WTC11 (cell line): Measurements from ENCODE around the gene PREB. TPM values are rescaled to one million over a fixed set of nuclear protein-coding genes. Genes with fewer than 3 reads are reported as not detected.

Experiments used
- CREB1 ChIP-seq: sonication (generic); formaldehyde crosslinking; IDR thresholded peaks from 2 replicates; pipeline ENCODE4 v1.8.0; 2023; ENCODE audit warnings: mild to moderate bottlenecking, missing genetic modification reagents
- ELF4 ChIP-seq: sonication (generic); formaldehyde crosslinking; IDR thresholded peaks from 2 replicates; pipeline ENCODE4 v1.8.1; 2022; ENCODE audit warnings: low read depth, mild to moderate bottlenecking, moderate library complexity, missing genetic modification reagents
- EMX1 ChIP-seq: fragments of 250-450 bp; sonication (Bioruptor Pico); IDR thresholded peaks from 2 replicates; pipeline ENCODE4 v1.8.0; 2021; ENCODE audit warnings: mild to moderate bottlenecking
- FOXJ3 ChIP-seq: sonication (generic); formaldehyde crosslinking; IDR thresholded peaks from 2 replicates; pipeline ENCODE4 v1.9.0; 2021; ENCODE audit warnings: missing genetic modification reagents, mild to moderate bottlenecking, borderline replicate concordance
- GRHL2 ChIP-seq: fragments of 250-450 bp; sonication (Bioruptor Pico); IDR thresholded peaks from 2 replicates; pipeline ENCODE4 v1.8.0; 2022; ENCODE audit warnings: mild to moderate bottlenecking, moderate library complexity; ENCODE audit not compliant: insufficient replicate concordance, severe bottlenecking
- GTF2I ChIP-seq: fragments of 250-450 bp; sonication (Bioruptor Pico); conservative IDR thresholded peaks from 2 replicates; pipeline ENCODE4 v1.4.0; 2021; ENCODE audit warnings: mild to moderate bottlenecking
- HMGA2 ChIP-seq: fragments of 250-450 bp; sonication (Bioruptor Pico); IDR thresholded peaks from 2 replicates; pipeline ENCODE4 v1.4.0; 2021; ENCODE audit warnings: mild to moderate bottlenecking, moderate library complexity
- MYBL2 ChIP-seq: sonication (generic); formaldehyde crosslinking; IDR thresholded peaks from 2 replicates; pipeline ENCODE4 v1.8.1; 2023; ENCODE audit warnings: mild to moderate bottlenecking, moderate library complexity, missing genetic modification reagents
- NFATC4 ChIP-seq: fragments of 250-450 bp; sonication (Bioruptor Pico); IDR thresholded peaks from 2 replicates; pipeline ENCODE4 v1.9.0; 2021; ENCODE audit warnings: mild to moderate bottlenecking
- RORB ChIP-seq: fragments of 250-450 bp; sonication (Bioruptor Pico); IDR thresholded peaks from 2 replicates; pipeline ENCODE4 v1.9.0; 2021; ENCODE audit warnings: mild to moderate bottlenecking
- SP1 ChIP-seq: sonication (generic); formaldehyde crosslinking; conservative IDR thresholded peaks from 2 replicates; pipeline ENCODE4 v1.8.1; 2022; ENCODE audit warnings: missing genetic modification reagents
- ZBTB21 ChIP-seq: sonication (generic); formaldehyde crosslinking; IDR thresholded peaks from 2 replicates; pipeline ENCODE4 v1.8.1; 2023; ENCODE audit warnings: mild to moderate bottlenecking, missing genetic modification reagents, borderline replicate concordance
- ZNF317 ChIP-seq: sonication (generic); formaldehyde crosslinking; IDR thresholded peaks from 2 replicates; pipeline ENCODE4 v1.8.1; 2023; ENCODE audit warnings: low read depth, mild to moderate bottlenecking, moderate library complexity, missing genetic modification reagents, borderline replicate concordance
- ZNF423 ChIP-seq: fragments of 250-450 bp; sonication (Bioruptor Pico); IDR thresholded peaks from 2 replicates; pipeline ENCODE4 v2.1.2; 2022; ENCODE audit warnings: mild to moderate bottlenecking, moderate library complexity
- ZNF671 ChIP-seq: fragments of 250-450 bp; sonication (Bioruptor Pico); IDR thresholded peaks from 2 replicates; pipeline ENCODE4 v1.8.0; 2021; ENCODE audit warnings: mild to moderate bottlenecking
- total RNA-seq: library from RNA; stranded (reverse); gene quantifications from 3 replicates; pipeline ENCODE4 v1.2.3, GENCODE V29; 2021
- TF ChIP-seq, protein P1 (sequence below): sonication (generic); formaldehyde crosslinking; IDR thresholded peaks from 2 replicates; pipeline ENCODE4 v1.8.1; 2022; ENCODE audit warnings: low read depth, missing genetic modification reagents, borderline replicate concordance
- TF ChIP-seq, protein P2 (sequence below): fragments of 200-600 bp; IDR thresholded peaks from 2 replicates; pipeline ENCODE4 v1.8.0; 2022; ENCODE audit warnings: antibody characterized with exemption
- TF ChIP-seq, protein P3 (sequence below): sonication (generic); formaldehyde crosslinking; IDR thresholded peaks from 2 replicates; pipeline ENCODE4 v1.8.1; 2023; ENCODE audit warnings: mild to moderate bottlenecking, moderate library complexity, missing genetic modification reagents
- TF ChIP-seq, protein P4 (sequence below): sonication (generic); formaldehyde crosslinking; IDR thresholded peaks from 2 replicates; pipeline ENCODE4 v1.8.0; 2023; ENCODE audit warnings: mild to moderate bottlenecking, missing genetic modification reagents
- TF ChIP-seq, protein P5 (sequence below): sonication (generic); formaldehyde crosslinking; IDR thresholded peaks from 2 replicates; pipeline ENCODE4 v1.8.0; 2023; ENCODE audit warnings: missing genetic modification reagents
- TF ChIP-seq, protein P6 (sequence below): fragments of 250-450 bp; sonication (Bioruptor Pico); IDR thresholded peaks from 2 replicates; pipeline ENCODE4 v2.1.2; 2022; ENCODE audit warnings: mild to moderate bottlenecking, moderate library complexity
- TF ChIP-seq, protein P7 (sequence below): sonication (generic); formaldehyde crosslinking; IDR thresholded peaks from 2 replicates; pipeline ENCODE4 v1.8.1; 2023; ENCODE audit warnings: mild to moderate bottlenecking, missing genetic modification reagents
- TF ChIP-seq, protein P8 (sequence below): fragments of 250-450 bp; sonication (Bioruptor Pico); IDR thresholded peaks from 2 replicates; pipeline ENCODE4 v1.9.0; 2021; ENCODE audit warnings: mild to moderate bottlenecking

PREB gene
- total RNA-seq, 1 experiment from 2014 or later: 69.2 TPM

DNA sequence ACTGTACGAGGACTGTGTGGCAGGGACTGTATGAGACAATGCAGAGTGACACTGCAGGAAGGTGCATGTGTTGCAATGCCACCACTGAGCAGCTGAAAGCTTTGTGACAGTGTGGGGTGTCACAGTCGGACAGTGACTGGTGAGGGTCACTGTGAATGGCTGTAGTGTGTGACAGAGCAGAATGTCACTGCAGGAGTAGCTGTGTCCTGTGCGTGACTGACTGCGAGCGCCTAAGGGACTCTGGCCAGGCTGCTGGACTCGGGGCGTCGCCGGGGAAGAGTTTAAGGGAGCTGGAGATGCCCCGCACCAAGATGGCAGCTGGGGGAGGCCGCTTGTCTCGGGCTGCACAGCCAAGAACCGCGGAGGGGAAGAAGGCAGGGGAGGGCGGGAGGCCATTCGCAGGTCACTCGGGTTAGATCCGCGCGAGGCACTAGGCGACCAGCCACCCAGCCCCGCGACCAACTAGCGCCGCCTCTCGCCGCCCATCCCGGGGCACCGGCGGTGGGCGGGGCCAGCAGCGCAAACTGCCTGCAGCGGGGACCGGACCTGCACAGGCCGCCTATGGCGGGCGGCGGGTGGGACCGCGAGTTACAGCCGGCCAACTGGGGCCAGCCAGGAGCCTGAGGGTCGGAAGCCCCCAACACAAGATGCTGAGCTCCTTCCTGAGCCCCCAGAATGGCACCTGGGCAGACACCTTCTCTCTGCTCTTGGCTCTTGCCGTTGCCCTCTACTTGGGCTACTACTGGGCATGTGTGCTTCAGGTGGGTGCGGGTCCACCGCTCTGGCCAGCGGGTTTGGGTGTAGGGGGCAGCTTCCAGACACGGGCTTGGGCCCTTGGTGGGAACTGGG lies 10.9 kb downstream of the PREB start, which contains the start of gene ABHD1 (continued):
- TF ChIP-seq, protein P1, sequence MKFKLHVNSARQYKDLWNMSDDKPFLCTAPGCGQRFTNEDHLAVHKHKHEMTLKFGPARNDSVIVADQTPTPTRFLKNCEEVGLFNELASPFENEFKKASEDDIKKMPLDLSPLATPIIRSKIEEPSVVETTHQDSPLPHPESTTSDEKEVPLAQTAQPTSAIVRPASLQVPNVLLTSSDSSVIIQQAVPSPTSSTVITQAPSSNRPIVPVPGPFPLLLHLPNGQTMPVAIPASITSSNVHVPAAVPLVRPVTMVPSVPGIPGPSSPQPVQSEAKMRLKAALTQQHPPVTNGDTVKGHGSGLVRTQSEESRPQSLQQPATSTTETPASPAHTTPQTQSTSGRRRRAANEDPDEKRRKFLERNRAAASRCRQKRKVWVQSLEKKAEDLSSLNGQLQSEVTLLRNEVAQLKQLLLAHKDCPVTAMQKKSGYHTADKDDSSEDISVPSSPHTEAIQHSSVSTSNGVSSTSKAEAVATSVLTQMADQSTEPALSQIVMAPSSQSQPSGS (CRISPR knock-in tag): no peak
- TF ChIP-seq, protein P2, sequence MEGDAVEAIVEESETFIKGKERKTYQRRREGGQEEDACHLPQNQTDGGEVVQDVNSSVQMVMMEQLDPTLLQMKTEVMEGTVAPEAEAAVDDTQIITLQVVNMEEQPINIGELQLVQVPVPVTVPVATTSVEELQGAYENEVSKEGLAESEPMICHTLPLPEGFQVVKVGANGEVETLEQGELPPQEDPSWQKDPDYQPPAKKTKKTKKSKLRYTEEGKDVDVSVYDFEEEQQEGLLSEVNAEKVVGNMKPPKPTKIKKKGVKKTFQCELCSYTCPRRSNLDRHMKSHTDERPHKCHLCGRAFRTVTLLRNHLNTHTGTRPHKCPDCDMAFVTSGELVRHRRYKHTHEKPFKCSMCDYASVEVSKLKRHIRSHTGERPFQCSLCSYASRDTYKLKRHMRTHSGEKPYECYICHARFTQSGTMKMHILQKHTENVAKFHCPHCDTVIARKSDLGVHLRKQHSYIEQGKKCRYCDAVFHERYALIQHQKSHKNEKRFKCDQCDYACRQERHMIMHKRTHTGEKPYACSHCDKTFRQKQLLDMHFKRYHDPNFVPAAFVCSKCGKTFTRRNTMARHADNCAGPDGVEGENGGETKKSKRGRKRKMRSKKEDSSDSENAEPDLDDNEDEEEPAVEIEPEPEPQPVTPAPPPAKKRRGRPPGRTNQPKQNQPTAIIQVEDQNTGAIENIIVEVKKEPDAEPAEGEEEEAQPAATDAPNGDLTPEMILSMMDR: no peak
- TF ChIP-seq ZNF423 (CRISPR knock-in tag): no peak
- no peak for TF ChIP-seq ELF4 (CRISPR knock-in tag)
- TF ChIP-seq RORB (CRISPR knock-in tag): no peak
- TF ChIP-seq CREB1 (CRISPR knock-in tag): no peak
- no peak for TF ChIP-seq GRHL2
- no peak for TF ChIP-seq ZNF671
- TF ChIP-seq, protein P3, sequence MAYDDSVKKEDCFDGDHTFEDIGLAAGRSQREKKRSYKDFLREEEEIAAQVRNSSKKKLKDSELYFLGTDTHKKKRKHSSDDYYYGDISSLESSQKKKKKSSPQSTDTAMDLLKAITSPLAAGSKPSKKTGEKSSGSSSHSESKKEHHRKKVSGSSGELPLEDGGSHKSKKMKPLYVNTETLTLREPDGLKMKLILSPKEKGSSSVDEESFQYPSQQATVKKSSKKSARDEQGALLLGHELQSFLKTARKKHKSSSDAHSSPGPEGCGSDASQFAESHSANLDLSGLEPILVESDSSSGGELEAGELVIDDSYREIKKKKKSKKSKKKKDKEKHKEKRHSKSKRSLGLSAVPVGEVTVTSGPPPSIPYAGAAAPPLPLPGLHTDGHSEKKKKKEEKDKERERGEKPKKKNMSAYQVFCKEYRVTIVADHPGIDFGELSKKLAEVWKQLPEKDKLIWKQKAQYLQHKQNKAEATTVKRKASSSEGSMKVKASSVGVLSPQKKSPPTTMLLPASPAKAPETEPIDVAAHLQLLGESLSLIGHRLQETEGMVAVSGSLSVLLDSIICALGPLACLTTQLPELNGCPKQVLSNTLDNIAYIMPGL (CRISPR knock-in tag): peak; percentile 54; the same call in 1 of the 2 replicates
- TF ChIP-seq, protein P4, sequence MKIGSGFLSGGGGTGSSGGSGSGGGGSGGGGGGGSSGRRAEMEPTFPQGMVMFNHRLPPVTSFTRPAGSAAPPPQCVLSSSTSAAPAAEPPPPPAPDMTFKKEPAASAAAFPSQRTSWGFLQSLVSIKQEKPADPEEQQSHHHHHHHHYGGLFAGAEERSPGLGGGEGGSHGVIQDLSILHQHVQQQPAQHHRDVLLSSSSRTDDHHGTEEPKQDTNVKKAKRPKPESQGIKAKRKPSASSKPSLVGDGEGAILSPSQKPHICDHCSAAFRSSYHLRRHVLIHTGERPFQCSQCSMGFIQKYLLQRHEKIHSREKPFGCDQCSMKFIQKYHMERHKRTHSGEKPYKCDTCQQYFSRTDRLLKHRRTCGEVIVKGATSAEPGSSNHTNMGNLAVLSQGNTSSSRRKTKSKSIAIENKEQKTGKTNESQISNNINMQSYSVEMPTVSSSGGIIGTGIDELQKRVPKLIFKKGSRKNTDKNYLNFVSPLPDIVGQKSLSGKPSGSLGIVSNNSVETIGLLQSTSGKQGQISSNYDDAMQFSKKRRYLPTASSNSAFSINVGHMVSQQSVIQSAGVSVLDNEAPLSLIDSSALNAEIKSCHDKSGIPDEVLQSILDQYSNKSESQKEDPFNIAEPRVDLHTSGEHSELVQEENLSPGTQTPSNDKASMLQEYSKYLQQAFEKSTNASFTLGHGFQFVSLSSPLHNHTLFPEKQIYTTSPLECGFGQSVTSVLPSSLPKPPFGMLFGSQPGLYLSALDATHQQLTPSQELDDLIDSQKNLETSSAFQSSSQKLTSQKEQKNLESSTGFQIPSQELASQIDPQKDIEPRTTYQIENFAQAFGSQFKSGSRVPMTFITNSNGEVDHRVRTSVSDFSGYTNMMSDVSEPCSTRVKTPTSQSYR (CRISPR knock-in tag): no peak
- TF ChIP-seq, protein P5, sequence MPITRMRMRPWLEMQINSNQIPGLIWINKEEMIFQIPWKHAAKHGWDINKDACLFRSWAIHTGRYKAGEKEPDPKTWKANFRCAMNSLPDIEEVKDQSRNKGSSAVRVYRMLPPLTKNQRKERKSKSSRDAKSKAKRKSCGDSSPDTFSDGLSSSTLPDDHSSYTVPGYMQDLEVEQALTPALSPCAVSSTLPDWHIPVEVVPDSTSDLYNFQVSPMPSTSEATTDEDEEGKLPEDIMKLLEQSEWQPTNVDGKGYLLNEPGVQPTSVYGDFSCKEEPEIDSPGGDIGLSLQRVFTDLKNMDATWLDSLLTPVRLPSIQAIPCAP (CRISPR knock-in tag): no peak
- no peak for TF ChIP-seq ZBTB21 (CRISPR knock-in tag)
- no peak for TF ChIP-seq EMX1 (CRISPR knock-in tag)
- no peak for TF ChIP-seq NFATC4 (CRISPR knock-in tag)
- no peak for TF ChIP-seq HMGA2 (CRISPR knock-in tag)
- no peak for TF ChIP-seq FOXJ3 (CRISPR knock-in tag)
- peak; percentile 74 for TF ChIP-seq SP1
- TF ChIP-seq, protein P6, sequence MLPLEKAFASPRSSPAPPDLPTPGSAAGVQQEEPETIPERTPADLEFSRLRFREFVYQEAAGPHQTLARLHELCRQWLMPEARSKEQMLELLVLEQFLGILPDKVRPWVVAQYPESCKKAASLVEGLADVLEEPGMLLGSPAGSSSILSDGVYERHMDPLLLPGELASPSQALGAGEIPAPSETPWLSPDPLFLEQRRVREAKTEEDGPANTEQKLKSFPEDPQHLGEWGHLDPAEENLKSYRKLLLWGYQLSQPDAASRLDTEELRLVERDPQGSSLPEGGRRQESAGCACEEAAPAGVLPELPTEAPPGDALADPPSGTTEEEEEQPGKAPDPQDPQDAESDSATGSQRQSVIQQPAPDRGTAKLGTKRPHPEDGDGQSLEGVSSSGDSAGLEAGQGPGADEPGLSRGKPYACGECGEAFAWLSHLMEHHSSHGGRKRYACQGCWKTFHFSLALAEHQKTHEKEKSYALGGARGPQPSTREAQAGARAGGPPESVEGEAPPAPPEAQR (CRISPR knock-in tag): no peak
- 0 out of 2 replicates have a peak, but pooled peaks have one; percentile 54 for TF ChIP-seq MYBL2 (CRISPR knock-in tag)
- TF ChIP-seq, protein P7, sequence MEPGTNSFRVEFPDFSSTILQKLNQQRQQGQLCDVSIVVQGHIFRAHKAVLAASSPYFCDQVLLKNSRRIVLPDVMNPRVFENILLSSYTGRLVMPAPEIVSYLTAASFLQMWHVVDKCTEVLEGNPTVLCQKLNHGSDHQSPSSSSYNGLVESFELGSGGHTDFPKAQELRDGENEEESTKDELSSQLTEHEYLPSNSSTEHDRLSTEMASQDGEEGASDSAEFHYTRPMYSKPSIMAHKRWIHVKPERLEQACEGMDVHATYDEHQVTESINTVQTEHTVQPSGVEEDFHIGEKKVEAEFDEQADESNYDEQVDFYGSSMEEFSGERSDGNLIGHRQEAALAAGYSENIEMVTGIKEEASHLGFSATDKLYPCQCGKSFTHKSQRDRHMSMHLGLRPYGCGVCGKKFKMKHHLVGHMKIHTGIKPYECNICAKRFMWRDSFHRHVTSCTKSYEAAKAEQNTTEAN: no peak
- TF ChIP-seq ZNF317 (CRISPR knock-in tag): no peak
- TF ChIP-seq, protein P8, sequence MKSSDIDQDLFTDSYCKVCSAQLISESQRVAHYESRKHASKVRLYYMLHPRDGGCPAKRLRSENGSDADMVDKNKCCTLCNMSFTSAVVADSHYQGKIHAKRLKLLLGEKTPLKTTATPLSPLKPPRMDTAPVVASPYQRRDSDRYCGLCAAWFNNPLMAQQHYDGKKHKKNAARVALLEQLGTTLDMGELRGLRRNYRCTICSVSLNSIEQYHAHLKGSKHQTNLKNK (CRISPR knock-in tag): no peak
- no peak for TF ChIP-seq GTF2I (CRISPR knock-in tag)
